Peyer's patch (tissue), 4 donors: Measurements from ENCODE around the gene GALNT2.

ENCODE experiments used
- CTCF ChIP-seq, 6 experiments: fragments of 450-650 bp in 4 of 6; fragments of 200-600 bp in 2 of 6; sonication (generic) in 1 of 6; IDR thresholded peaks; one replicate each; pipeline ENCODE4 v1.5.1; 2017 to 2019; ENCODE audit warnings: antibody characterized with exemption in 6 of 6, mild to moderate bottlenecking in 3 of 6, moderate library complexity in 1 of 6
- POLR2A ChIP-seq, 2 donors: fragments of 450-650 bp; IDR thresholded peaks; one replicate each; pipeline ENCODE4 v1.5.1; 2017; ENCODE audit warnings: antibody characterized with exemption in 2 of 2, mild to moderate bottlenecking in 2 of 2, moderate library complexity in 2 of 2

- TF ChIP-seq CTCF (IDR thresholded peaks at IDR 0.05) (no peak), POLR2A (IDR thresholded peaks at IDR 0.05) (no peak)
These were observed 63.3 kb downstream of the GALNT2 start for GRCh38 chr1:230130172-230130944.
